GM19324 (cell line): ENCODE results near the gene IRAK4.
A peak's percentile ranks its signal among the peaks of the same experiment; 100 is the strongest.

ENCODE experiments used
- ATAC-seq: cut with Tn5 transposase; IDR thresholded peaks from one replicate; pipeline ENCODE4 v1.9.1; 2021; ENCODE audit warnings: mild to moderate bottlenecking, moderate library complexity; ENCODE audit not compliant: unreplicated experiment, low FRiP score

The IRAK4 gene

DNA sequence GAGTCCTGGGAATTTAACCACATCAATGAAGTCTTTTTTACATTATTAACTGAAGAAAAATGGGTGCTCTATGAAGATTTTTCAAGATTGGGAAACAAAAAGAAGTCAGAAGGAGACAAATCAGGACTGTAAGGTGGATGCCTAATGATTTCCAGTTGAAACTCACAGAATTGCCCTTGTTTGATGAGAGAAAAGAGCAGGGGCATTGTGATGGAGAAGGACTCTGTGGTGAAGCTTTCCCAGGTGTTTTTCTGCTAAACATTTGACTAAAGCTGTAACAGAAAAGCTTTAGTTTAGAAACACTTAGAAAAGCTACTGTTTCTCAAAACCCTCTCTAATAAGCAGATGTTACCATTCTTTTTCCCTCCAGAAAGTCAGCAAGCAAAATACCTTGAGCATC, 5.8 kb downstream of the IRAK4 start:
- no peak for ATAC-seq

DNA sequence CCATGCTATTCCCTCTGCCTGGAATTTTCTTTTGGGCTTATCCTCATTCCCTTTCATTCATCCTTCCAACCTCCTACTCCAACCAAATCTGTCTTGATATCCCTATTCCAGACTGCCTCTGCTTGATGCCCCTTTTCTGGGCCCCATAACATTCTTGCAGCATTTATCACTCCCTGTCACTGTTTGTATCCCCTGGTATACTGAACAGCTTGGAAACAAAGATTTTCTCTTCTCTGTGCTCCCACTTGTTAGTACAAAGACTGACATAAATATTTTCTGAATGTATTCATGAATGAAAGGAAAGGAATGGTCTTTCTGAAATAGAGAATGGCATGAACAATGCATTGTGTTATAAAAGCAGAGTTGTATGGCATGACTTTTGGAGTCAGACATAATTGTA, 7.5 kb downstream of the IRAK4 start:
- ATAC-seq = no peak

DNA sequence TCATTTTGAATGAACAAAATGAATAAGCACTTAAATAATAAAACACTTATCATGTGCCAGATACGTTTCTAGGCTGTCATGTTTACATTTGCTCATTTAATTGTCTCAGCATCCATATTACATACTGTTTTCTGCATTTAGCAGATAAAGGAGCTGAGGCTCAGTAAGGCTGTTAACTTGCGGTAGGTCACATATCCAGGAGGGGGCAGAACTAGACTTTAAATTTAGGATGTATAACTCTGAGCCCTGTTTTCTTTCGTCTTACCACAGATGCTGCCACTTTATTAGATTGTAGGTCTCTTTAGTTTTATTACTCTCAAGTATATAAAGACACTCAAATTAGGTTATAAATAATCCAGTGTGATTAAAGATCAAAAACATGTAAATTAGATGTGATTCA, 17.7 kb downstream of the IRAK4 start:
- no peak for ATAC-seq

DNA sequence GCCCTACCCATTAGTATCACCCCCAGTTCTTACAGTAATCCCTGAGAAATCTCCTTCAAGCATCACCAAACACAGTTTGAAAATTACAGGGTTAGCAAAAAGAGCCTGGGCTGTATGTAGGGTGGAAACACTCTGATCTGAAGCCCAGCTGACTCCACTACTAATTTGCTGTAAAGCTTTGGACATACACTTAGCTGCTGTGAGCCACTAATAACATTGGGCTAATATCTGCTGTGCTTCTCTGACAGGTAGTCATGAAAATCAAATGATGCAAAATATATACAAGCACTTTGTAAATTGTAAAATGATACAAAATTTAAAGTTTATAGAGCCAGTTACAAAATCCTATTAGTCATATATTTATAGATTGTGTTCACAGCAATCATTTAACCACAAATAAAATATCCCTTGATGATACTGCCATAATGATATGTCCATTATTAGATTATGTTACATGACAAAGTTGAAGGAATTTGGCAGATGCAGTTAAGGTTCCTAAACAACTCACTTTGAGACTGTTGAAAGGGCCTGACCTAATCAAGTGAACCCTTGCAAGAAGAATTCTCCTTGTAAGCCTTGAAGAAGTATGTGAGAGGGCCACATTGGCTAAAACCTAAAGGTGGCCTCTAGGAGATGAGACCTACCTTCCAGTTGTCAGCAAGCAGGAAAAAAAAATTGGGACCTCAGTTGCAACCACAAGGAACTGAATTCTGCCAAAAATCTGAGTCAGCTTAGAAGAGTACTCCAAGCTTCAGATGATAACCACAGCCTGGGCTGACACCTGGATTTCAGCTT, 28.3 kb downstream of the IRAK4 start:
- no peak for ATAC-seq

GRCh38 chr12:43789941-43790340, 31.2 kb downstream of the IRAK4 start:
- no peak for ATAC-seq

DNA sequence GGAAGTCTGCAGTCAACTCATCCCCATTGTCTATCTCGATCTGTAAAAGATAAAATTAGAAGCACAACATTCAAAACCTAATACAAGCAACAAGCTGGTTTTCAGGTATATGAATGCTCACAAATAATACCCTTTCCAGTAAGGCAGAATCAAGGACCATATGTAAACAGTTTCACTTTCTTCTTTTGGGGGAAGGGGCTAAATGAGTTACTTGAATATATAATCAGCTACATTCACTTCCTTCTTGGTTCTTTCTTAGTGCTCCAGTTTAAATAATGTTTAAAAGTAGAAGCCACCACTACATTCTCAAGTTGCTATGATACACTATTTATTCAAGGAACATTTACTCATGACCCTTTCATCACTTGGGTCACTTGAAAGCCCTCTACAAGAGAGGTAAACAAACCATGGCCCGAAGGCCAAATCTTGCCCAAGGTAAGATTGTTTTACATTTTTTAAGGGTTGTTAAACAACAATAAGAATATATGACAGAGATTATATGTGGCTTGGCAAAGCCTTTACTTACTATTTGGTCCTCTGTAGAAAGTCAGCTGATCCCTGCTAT, 37.0 kb downstream of the IRAK4 start:
- no peak for ATAC-seq

GRCh38 chr12:43797561-43798217, 38.9 kb downstream of the IRAK4 start:
- no peak for ATAC-seq

DNA sequence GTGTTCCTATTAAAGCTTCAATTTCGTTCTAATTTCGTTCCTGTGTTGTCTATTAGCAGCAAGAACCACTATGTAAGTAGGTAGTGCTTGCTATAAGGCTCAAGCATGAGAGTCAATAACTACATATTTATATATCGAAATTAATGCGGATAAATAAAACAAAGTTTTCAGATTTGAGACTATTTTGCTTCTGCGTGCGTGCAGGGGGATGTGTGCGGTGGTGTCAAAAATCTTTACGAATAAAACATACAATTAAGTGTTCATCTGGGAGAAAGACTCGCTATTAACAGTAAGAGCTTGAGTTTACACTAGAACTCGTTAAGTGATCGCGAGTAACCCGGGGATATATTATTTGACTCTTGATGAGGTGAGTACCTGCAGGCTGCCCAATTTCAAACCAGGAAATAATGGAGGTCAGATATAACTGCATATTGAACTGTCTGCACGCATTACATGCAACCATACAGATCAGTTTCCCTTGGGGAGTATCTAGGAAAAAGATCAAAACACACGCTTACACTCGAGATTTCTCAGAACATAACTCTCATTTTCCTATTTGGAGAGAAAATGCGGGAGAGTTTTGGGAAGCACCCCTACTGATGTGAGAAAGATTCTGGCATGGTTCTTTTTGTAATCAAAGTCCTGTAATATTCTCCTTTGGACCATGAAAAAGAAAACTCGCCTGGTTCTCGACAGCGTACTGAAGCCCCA, 46.6 kb downstream of the IRAK4 start:
- ATAC-seq = no peak

GRCh38 chr12:43805860-43806736, 47.3 kb downstream of the IRAK4 start, which contains the start of gene TWF1:
Gene TWF1, minus strand, starts transcription at chr12:43806317. Its CDS starts 72 bp downstream, at chr12:43806245.
- ATAC-seq = peak; percentile 97

DNA sequence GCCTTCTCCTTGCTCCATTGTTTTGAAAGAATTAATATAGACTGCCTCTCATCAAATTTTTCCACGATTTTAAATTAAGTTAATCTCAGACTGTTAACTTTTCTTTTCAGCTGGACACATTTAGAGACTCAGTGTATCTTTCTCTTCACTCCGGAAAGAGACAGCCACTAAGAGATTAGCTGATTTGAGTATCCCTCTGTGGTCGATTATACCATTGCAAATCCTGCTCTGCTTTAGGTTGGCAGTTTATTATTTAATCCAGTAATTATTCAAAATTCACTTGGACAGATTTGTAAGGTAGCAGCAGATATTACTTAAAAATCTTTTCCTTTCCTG, 48.0 kb downstream of the IRAK4 start:
- ATAC-seq = no peak

GRCh38 chr12:43807386-43807785, 48.6 kb downstream of the IRAK4 start:
- no peak for ATAC-seq

DNA sequence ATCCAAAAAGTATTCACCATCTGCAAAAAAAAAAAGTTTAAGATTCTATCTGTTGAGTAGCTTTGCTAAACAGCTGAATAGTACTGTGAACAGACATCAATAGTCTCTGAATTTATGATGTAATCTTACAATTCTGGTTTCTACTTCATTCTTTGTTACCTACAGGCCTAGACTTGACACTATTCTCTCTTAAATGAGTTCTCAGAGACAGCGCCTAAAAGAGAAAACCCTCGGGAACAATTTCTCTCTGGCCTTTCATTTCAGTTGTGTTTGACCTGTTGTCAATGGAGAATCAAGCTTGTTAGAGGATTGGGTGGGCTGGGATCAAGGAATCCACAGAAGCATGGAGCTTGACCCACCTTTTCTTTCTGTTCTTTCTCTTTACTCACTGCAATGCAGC, 53.3 kb downstream of the IRAK4 start:
- no peak for ATAC-seq

- ATAC-seq = no peak
Measured at GRCh38 chr12:43812926-43813325, 54.2 kb downstream of the IRAK4 start.

GRCh38 chr12:43815416-43815815, 56.7 kb downstream of the IRAK4 start:
- ATAC-seq = no peak

DNA sequence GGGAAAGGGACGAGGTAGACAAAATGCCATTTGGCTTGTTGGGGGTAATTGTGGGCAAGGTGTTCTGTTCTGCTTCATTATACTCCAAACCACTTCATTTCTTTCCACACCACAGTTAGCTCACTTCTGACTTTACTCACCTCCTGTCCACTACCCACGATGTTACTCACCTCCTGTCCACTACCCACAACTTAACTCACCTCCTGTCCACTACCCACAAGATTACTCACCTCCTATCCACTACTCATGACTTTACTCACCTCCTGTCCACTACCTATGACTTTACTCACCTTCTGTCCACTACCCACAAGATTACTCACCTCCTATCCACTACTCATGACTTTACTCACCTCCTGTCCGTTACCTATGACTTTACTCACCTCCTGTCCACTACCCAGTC, 57.4 kb downstream of the IRAK4 start:
- no peak for ATAC-seq

DNA sequence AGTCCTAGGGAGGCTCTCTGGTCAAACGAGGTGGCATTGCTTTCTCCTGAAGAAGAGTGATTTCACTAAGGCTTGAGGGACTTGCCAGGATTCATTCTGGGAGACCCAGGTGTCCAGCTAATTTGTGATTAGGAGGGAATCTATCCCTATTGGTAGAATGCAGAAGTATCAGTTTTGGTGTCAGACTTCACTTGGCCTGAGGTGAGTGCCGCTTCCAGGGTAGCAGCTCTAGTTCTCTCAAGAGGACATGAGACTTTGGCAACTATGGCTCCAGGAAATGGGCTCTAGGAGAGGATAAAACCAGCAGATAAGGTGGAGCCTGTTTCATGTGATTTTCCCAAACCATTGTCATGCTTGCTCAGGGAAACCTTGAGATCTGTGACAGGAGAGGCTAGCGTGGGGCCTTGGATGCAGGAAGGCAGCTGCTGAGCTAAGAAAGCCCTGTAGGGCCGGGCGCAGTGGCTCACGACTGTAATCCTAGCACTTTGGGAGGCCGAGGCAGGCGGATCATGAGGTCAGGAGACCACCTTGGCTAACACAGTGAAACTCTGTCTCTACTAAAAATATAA, 65.5 kb downstream of the IRAK4 start:
- ATAC-seq = no peak

- no peak for ATAC-seq
Measured at GRCh38 chr12:43826681-43827080, 67.9 kb downstream of the IRAK4 start.

- no peak for ATAC-seq
Measured at GRCh38 chr12:43827093-43827492, 68.3 kb downstream of the IRAK4 start.

GRCh38 chr12:43832463-43833168, 73.9 kb downstream of the IRAK4 start:
- ATAC-seq = no peak
